ENCODE results near the gene MUC21.

Gene MUC21

DNA sequence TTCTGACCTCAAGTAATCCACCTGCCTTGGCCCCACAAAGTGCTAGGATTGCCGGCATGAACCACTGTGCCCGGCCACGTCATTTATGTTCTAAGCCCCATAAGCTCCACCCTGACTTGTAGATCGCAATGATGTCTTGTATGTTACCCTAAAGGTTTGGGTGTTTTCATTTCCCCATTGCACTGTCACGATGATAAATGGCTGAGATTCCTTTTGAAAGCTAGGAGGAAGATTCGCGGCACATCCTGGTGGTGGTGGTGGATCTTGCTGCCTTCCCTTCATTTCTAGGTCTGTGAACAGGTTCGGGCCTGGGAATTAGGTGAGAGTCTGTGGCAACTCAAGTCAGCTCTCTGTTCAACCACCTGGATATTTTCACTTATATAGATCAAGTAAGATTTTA lies 55.0 kb downstream of the MUC21 start:
- Histone ChIP-seq H3K79me2 (ENCODE audit: insufficient read depth, low read length) (no peaks in the 10 kb centered on the region), H3K4me3 (ENCODE audit: low read length, poor library complexity, severe bottlenecking) (no peak overlapping the region), H2AFZ (ENCODE audit: low read length) (no peak overlapping the region), H3K4me2 (ENCODE audit: low read depth, low read length, poor library complexity, severe bottlenecking) (no peak overlapping the region), H3K9me2 (replicated peaks; ENCODE audit: low read depth, low read length) (no peaks in the 10 kb centered on the region), H3F3A (ENCODE audit: low read depth) (no peaks in the 10 kb centered on the region), H4K20me1 (ENCODE audit: insufficient read depth, low read length, poor library complexity, severe bottlenecking) (no peaks in the 10 kb centered on the region), H3K4me1 (ENCODE audit: insufficient read depth, low read length, poor library complexity, severe bottlenecking) (no peaks in the 10 kb centered on the region), H3K9ac (ENCODE audit: low read depth, low read length, poor library complexity, severe bottlenecking) (no peak overlapping the region), H3K9me3 (ENCODE audit: insufficient read depth, low read depth, low read length) (no peaks in the 10 kb centered on the region), H3K36me3 (ENCODE audit: insufficient read depth, low read length) (no peaks in the 10 kb centered on the region), H3K27me3 (ENCODE audit: insufficient read depth, low read length, poor library complexity, severe bottlenecking) (no peaks in the 10 kb centered on the region)
- TF ChIP-seq, protein P1, sequence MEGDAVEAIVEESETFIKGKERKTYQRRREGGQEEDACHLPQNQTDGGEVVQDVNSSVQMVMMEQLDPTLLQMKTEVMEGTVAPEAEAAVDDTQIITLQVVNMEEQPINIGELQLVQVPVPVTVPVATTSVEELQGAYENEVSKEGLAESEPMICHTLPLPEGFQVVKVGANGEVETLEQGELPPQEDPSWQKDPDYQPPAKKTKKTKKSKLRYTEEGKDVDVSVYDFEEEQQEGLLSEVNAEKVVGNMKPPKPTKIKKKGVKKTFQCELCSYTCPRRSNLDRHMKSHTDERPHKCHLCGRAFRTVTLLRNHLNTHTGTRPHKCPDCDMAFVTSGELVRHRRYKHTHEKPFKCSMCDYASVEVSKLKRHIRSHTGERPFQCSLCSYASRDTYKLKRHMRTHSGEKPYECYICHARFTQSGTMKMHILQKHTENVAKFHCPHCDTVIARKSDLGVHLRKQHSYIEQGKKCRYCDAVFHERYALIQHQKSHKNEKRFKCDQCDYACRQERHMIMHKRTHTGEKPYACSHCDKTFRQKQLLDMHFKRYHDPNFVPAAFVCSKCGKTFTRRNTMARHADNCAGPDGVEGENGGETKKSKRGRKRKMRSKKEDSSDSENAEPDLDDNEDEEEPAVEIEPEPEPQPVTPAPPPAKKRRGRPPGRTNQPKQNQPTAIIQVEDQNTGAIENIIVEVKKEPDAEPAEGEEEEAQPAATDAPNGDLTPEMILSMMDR (conservative IDR thresholded peaks at IDR 0.05; ENCODE audit: low read length) = no peak
- no peak for TF ChIP-seq EZH2phosphoT487 (IDR thresholded peaks at IDR 0.05; ENCODE audit: borderline replicate concordance)

Data from Loucy (cell line).